HG03558 (cell line): ENCODE data around the gene EML4.
A peak's percentile ranks its signal among the peaks of the same experiment; 100 is the strongest.

ENCODE experiments used
- ATAC-seq: cut with Tn5 transposase; IDR thresholded peaks from one replicate; pipeline ENCODE4 v1.9.1; 2021; ENCODE audit warnings: moderate number of reproducible peaks; ENCODE audit not compliant: unreplicated experiment; ENCODE audit errors: extremely low read depth

The EML4 gene

DNA sequence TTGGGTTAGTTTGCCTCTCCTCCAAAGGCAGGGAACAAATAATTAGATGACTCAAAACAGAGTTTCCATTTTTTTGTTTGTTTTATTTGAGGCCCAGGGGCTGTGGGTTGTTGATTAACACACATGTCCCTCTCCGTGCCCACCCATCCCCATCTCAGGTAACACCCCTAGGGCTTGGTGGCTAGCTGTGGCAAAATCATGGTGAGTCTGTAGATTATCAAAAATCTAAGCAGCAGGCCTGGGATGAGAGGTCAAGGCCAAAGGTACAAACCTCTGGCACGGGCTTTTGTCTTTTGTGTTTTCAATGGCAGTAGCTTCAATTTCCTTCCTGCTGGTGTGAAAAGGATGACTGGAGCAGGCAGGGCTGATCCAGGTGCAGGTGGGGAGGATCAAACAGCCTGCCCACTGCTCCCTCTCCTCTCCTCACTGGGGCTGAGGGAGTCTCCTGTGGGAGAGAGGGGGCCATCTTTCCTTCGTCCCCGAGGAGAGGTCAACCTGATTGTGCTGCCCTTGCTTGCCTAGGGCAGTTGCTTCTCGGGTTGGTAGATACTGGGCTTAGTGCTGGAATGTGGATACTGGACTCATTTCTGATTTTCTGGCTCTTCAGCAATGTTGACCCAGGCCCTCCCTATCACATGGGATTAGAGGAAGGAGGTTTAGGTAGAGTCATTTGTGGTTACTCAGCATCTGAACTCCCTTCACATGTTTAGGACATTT is 31.9 kb upstream of the EML4 start:
- ATAC-seq, result no peak

DNA sequence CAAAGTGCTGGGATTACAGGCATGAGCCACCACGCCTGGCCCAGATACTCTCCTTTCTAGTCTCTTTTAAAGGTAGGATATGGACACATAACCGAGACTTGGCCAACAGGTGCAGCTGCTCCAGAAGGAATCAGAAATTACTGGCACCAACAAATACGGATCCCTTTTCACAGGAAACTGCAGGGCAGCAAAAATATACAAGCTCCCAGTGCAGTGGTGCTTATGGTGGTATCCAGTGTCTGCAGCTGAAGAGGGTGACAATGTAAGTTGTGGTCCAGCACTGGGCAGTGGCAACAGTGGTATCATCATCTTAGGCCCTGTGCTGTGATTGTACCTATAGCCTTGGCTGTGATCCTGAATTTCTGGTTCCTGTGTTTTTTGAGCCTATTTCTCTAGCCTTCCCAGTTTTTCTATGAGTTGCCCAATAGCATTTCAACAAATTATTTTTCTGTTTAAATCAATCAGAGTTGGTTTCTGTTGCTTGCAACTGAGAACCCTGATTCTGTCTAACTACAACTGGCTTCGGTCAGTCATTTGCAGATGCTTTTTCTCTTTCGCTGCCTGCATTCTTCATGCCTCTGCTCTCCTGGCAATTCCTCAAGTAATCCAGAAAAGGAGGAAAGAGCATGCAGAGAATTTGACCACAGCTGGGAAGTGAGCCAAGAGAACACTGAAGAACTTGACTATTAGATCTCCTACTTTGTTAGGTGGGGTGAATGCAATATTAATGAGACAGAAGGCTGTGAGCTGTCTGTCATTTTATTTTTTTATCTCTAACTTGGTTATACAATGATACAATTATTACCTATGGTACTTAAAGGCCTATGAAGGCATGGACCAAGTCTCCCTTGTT is 30.8 kb upstream of the EML4 start:
- no peak for ATAC-seq

DNA sequence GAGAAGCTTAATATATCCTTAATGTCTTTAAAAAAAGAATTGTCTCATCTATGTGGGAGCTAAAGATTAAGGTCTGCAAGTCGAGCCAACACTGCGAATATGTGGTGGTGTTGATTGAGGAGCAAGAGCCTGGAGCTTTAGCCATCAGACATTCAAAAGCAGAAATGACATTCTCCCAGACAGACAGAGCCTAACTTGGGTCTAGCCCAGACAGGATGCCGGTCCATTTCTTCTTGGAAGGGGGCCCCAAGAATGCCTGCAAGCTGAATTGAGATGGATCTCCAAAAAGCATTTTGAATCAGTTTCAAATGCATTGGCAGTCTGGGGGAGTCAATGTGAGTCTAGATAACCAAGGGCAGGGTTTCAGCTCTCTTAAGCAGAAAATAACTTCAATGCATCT is 30.1 kb upstream of the EML4 start:
- no peak for ATAC-seq

DNA sequence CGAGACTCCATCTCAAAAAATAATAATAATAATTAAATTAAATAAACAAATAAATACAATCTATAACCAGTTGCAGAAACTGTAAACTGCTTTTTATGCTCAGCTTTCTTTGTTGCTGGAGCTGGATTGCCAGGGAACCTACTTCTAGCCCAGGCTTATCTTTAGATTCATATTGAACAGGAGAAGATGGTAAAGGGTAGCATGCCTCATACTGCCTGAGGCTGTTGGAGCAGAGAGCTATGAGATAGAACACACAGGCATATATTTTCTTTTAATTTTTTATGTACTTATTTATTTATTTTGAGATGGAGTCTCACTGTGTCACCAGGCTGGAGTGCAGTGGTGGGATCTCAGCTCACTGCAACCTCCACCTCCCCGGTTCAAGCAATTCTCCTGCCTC is 28.7 kb upstream of the EML4 start:
- ATAC-seq, result no peak

DNA sequence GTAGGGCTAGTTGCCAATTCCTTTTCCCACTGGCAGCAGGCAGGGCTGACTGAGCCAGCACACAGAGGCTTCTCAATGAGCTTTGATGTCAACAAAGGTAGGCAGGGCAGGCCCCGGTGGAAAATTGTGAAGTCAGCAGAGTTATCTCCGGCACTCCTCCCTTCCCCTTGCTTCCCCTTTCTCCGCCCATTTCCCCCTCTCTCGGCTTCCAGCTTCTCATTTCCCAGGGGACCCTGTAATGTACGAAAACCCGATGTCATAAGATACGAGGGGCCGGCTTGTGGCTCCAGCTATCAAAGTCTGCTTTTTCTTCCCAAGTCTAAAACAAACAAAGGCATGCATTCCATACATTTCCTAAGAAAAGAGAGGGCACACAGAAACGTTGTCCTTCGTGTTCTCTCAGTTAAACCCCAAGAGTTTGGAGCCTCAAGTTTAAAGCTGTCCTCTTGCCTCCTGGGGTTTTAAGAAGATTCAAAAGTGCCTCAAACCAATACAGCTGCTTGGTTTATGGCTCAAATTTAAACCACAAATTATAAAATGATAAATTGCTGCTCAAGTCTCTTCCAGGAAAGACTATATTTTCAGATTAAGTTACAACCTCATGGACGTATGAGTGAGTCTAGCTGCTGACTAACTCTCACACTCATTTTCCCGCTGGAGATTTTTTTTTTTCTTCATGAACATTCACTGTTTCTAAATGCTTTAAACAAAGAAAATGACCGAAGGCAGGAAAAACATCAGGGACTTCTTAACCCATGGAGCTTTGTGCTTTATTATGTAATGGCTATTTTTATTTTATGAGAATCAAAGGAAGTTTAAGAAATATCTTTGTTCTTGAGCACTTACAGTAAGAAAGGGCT is 27.2 kb upstream of the EML4 start:
- no peak for ATAC-seq

DNA sequence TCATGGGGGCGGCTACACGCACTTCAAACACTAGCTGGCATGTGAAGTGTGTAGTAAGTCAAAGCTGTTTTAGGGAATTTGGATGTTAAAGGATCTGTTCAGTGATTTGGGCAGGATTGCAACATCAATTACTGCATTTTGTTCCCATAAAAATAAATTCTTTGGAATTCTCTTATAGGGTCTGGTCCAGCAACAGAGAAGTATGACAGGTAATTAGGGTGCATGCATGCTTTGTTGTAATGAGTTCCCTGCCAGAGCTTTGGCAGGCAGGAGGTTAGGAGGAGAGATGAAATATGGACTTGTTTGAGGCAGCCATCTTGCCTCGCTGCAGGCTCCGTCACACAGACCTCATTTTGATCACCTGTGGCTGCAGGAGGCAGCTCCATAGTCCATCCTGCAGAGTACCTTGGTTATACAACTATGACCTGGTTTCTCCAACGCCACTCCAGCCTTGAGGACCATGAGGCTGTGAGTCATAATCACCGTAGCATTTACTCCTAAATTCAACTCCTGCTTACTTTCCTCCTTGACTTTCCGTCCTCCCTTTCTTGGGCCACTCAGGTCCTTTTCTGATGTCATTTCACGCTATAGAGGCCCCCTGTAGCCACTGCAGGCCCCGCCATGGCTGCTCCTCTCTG is 26.5 kb upstream of the EML4 start:
- no peak for ATAC-seq

DNA sequence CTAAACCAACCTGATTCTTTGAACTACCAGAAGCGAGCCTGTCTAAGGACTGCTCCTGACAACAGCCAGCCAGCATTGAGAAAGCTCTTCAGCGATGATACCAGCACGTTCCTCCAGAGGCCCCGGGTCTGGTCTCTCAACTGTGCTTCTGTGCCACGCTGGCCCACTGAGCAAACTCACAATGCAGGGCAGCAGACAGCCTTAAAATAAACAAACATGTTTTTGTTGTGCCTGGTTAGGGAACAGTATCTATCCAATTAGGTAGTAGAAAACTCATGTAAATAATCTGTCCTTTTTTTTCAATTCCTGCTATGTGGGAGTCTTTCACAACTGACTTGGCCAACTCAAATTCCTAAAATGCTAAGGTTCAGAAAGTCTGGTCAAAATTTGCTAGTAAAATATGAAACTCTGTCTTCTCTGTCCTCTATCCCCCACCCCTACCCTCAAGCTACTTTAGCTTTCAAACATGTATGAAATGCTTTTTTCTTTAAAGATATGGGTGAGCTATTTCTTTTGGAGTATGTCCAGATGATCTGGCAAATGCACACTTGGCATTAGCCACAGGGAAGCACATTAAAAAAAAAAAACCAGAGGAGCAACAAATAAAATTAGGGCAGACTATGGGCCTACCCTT is 21.4 kb upstream of the EML4 start:
- no peak for ATAC-seq

DNA sequence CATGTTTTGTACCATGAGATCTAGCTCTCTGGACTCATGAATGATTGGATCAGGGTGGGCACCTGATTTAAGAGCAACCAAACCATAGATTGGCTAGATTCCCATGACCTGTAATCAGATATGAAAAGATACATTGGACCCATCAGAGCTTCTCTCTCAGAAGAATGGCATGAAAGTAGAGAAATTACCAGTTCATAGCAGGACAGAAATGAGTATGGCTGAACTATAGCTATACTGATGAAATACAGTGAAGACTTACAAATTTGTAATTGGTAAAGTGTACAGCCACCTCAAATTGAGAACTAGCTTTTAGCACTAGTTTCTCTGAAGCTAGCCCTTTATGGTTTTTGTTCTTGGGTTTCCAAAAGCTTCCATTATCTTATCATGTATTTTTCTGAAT is 19.0 kb upstream of the EML4 start:
- no peak for ATAC-seq

DNA sequence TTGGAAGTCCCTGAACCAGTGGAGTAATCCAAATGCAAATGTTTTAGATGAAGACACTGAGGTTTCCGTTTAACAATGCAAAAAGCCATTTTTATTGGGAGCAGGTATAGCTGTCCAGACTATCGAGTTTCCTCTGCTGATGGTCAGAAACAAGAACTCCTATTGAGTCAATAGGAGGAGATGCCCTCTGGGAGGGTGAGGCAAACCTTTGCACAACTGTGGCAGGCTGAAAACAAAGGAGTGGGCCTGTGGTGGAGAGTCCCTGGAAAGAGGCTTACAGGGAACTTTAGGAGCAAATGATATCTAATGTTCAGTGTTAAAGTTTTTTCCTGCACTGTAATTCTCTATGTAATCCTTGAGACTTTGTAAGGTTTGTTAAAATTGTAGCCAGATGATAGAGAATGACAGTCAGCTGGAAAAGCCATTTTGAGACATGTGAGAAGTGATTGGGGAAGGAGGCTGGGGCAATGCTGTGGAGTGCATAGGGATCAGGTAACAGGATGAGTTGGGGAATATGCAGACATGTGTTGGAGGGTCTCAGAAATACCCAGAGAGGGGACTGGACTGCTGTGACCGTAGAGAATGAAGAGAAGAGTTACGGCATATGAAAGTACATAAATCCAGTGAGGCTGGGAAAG is 15.1 kb upstream of the EML4 start:
- no peak for ATAC-seq

DNA sequence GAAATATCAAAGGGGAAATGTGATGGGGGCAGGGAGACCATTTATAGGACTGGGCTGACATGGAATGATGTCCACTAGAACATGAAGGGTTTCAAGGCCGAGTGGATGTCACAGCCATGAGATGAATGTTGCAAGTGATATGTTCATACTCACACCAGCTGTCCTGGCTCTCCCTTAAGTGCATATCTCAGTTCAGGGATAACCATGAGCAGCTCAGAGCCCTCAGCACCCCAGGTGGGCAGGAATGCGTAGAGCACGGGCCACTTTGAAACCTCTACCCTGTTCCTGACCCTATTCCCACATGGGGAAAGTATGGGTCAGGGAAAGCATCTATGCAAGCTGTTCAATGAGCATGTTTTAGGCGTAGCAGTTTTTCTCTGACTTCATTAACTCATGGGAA is 12.4 kb upstream of the EML4 start:
- no peak for ATAC-seq

DNA sequence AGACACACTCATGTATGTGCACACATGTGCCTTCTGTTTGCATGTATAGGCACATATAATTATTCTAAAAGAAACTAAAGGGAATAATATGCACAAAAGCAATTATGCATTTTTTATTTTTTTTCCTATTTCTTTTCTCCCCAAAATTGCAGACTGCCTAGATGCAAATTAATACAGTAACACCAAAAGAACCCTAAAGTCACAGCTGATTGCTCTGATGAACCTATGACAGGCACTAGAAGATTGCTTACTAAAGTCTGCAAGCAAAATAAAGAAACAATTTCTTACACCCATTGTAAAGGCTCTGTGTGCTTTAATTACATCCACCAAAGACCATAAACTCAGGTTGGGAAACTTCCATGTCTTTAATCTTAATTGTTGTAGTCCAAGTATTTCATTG is 7.7 kb upstream of the EML4 start:
- no peak for ATAC-seq

DNA sequence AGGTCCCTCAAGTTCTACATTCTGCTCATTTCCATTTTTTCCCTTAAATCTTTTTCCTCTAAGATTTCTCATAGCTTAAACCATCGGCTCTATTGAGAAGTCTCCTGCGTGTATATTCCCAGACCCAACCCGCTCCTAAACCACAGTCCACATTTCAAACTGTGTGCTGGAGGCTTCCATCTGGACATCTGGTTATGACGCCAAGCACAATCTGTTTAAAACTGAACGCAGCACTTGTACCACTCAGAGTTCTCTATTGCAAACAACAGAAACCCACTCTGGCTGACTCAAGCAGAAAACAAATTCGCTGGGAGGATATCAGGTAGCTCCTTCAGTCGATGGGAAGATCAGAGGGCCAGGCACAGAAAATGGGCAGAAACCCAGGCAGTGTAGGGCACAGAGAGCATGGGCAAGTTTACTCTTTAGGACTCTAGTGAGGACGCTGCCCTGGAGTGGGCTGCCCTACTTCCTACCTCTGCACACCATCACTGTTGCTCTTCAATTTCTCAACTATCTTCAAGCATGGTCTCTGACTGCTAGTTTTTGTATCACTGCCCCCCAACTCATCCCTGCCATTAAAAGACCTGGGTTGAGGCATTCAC is 5.6 kb upstream of the EML4 start:
- no peak for ATAC-seq

DNA sequence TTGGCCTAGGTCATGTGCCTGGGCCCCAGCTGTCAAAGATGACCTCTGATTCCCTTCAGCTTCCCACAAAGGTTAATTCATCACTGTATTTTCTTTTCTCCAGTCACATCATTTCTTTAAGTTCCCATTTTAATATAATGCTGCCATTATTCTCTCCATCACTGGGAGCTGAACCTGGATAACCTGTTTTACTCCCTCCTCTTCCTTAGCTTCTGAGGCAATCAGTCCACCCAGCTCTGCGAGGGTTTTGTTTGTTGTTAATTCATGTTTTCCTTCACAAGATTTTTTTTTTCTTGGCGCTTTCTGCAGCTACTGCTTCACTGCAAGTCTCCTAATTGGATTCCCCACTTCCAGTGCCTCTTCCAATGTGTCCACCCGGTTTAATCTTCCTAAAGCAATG is 5.1 kb upstream of the EML4 start:
- ATAC-seq, result no peak

DNA sequence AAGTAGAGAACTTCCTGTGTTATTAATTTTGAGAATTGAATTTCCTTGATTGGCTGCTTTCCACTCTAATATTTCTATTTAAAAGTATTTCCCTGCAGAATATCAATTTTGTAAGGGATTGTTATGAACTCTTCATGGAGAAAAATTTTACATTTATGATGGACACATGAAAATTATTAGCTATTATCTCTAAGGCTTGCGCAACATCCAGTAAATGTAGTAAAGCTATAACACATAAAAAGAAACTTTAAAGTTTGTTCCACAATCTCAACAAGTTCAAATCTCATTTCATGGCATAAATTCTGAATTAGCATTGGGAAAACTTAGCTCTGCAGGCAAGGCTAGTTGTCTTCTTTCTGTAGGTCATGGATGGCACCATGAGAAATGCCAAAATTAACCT is 4.2 kb upstream of the EML4 start:
- no peak for ATAC-seq

DNA sequence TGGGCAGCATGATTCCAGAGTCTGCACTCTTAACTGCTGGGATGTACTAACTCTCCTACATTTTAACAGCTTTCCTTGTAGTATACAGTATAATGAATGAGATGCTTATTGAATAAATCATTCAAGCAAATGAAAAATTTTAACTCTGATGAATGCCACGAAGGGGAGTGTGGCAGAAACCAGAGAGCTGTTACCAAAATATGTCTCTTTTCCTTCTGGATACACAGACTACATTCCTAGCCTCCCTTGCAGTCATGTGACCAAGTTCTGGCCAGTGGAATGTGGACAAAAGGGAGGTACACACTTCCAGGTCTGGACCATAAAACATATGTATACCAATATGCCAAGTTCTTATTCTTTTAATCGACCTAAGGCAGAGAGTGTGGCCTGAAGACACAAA is 1.7 kb upstream of the EML4 start:
- no peak for ATAC-seq

DNA sequence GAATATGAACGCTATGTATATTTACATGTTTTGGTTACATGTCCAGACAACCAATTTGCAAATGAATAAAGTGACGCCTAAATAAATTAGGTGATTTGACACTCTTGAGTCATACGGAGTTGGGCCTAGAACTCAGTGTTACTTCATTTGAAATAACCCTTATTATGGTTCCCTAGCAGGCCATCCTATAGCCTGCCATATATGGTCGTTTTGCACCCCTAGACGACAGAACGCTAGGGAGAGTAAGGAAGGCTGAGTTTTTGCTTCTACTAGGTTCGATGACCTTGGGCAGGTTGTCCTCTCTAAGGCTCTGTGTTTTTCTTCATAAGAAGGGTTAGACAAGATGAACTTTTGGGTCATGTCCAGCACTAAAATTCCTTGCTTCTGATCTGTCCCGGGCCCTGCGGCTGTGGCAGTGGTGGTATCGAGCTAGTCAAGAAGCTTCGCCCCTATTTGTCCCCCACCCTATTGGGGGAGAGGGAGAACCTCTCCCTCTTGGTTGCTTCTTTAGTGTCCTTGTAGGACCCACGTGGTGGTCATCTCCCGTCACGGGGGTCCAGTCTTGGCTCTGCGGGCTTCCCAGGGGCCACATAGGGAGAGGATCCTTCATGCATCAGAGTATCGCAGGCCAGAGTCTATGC is 574 bp upstream of the EML4 start:
- ATAC-seq, result no peak

DNA sequence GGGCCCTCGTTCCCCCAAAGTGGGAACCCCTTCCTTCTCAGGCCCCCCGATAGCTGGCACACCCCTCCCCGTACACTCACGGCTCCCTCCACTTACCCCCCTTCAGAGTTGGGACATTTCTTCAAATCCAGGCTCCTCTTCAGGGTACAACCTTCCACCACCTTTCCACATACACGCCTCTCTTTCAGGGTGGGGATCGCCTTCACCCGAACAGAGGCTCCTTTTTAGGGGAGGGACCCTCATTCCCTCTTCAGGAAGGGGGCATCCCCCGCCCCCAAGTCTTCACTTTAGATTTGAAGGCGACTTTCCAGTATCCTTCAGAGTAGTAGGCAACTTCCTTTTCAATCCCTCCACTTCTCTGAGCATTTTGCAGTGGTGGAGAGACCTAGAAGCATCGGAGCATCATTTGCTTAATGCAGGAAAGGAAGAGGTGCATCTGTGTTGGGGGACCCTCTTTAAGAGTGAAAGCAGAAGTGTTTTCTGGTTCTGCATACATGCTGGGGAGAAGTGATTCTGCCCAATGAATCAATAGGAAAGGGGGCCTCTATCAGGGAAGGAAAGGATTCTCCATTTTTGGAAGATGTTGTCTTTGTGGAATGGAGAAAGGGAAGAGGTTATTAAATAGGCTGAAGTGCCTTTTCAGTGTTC is 845 bp downstream of the EML4 start:
- peak; percentile 1 for ATAC-seq
